Keratinocyte (primary cell): ENCODE results near the gene PCDH10.

Experiments
- EZH2 ChIP-seq: IDR thresholded peaks from one replicate; pipeline ENCODE4 v1.6.1; 2012; ENCODE audit warnings: inconsistent platforms, mild to moderate bottlenecking, low read length, moderate library complexity
- TF ChIP-seq, protein P1 (sequence below), 3 experiments: IDR thresholded peaks in 1 of 3; conservative IDR thresholded peaks in 1 of 3; optimal IDR thresholded peaks in 1 of 3; 2 replicates in 2 of 3; 3 replicates in 1 of 3; pipeline versions ENCODE3 to v1.5.1; 2011; ENCODE audit warnings: low read length in 3 of 3, mild to moderate bottlenecking in 3 of 3, moderate library complexity in 2 of 3, control low read depth in 1 of 3, inconsistent platforms in 1 of 3; ENCODE audit not compliant: insufficient read depth in 2 of 3; ENCODE audit errors: extremely low read depth in 1 of 3

DNA sequence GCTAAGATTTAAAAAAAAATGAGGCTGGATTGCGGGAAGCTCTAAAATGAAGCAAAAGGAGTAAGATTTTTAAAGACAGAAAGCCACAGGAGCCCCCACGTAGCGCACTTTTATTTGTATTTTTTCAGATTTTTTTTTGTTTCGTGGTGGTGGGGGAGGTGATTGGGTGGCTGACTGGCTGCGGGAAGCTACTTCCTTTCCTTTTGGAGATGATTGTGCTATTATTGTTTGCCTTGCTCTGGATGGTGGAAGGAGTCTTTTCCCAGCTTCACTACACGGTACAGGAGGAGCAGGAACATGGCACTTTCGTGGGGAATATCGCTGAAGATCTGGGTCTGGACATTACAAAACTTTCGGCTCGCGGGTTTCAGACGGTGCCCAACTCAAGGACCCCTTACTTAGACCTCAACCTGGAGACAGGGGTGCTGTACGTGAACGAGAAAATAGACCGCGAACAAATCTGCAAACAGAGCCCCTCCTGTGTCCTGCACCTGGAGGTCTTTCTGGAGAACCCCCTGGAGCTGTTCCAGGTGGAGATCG, 908 bp downstream of the PCDH10 start:
- TF ChIP-seq, protein P1, sequence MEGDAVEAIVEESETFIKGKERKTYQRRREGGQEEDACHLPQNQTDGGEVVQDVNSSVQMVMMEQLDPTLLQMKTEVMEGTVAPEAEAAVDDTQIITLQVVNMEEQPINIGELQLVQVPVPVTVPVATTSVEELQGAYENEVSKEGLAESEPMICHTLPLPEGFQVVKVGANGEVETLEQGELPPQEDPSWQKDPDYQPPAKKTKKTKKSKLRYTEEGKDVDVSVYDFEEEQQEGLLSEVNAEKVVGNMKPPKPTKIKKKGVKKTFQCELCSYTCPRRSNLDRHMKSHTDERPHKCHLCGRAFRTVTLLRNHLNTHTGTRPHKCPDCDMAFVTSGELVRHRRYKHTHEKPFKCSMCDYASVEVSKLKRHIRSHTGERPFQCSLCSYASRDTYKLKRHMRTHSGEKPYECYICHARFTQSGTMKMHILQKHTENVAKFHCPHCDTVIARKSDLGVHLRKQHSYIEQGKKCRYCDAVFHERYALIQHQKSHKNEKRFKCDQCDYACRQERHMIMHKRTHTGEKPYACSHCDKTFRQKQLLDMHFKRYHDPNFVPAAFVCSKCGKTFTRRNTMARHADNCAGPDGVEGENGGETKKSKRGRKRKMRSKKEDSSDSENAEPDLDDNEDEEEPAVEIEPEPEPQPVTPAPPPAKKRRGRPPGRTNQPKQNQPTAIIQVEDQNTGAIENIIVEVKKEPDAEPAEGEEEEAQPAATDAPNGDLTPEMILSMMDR (optimal IDR thresholded peaks at IDR 0.05 in 1 of 3, IDR thresholded peaks at IDR 0.05 in 1 of 3, conservative IDR thresholded peaks at IDR 0.05 in 1 of 3; ENCODE audit: extremely low read depth in 1 of 3, insufficient read depth in 2 of 3, low read length in 3 of 3), result no peak
- TF ChIP-seq EZH2, result no peak
